GM19397 (cell line): Measurements from ENCODE around the gene WNT4.

ENCODE experiments used
- ATAC-seq: cut with Tn5 transposase; IDR thresholded peaks from one replicate; pipeline ENCODE4 v1.9.1; 2021; ENCODE audit warnings: mild to moderate bottlenecking, moderate library complexity; ENCODE audit not compliant: unreplicated experiment

Gene WNT4

GRCh38 chr1:22164841-22165808, 22.2 kb upstream of the WNT4 start:
- ATAC-seq: no peak

DNA sequence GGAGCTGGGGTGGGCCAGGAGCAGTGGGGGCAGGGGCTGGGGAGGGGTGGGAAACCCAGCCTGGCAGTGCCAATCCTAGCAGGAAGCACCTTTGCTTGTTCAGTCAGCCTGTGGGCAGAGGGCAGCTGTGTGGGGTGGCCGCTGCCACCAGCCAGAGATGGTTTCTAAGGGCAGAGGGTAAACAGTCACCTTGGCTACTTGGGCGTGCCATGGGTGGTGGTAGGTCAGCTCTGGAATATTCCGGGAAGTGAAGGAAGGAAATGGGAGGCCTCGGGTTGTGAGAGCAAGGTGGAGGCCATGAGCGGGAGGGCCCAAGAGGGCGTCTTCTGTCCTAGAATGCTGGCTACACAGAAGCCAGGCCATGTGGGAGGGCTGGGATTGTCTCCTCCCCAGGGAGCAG, 20.7 kb upstream of the WNT4 start:
- no peak for ATAC-seq

GRCh38 chr1:22163137-22163536, 20.2 kb upstream of the WNT4 start:
- ATAC-seq: no peak

DNA sequence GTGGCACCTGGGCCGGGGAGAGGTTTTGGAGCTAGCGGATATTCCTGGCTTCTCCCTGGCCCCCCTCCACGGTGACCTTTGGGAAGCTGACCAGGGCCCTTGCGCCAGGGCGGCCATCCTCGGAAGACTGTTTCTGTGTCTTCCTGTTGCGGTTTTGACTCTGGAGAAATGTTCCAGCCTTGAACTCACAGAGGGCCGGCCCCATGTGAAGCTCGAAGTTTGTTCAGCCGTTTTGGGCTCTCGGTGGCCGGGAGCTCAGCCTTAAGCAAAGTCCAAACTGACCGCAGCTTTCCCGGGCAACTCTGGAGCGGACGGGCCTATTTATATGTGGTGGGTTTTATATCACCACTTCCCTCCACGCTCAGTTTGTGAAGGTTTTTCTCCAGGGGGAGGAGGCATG, 17.0 kb upstream of the WNT4 start:
- no peak for ATAC-seq

- no peak for ATAC-seq
These were observed 15.8 kb upstream of the WNT4 start for GRCh38 chr1:22158654-22159053.

- no peak for ATAC-seq
These were observed 14.6 kb upstream of the WNT4 start for GRCh38 chr1:22157359-22157966.

- ATAC-seq: no peak
These were observed 12.6 kb upstream of the WNT4 start for GRCh38 chr1:22155517-22155916.

DNA sequence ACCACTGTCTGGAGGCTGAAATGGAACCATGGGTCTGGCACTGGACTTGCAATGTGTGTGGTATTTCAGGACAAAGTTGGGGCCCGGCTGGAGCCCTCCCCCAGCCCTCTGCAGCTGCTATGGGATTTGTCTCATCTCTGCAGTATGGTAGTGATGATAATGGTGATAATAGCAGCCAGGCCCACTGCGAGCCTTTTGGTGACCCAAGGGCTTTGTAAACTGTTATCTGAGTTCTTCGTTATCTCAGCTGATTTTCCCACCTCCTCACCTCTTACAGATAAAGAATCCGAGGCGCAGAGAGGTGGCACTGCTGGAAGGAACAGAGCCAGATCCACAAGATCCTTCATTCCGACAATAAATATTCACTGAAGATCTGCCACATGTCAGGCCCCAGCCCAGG, 11.7 kb upstream of the WNT4 start:
- no peak for ATAC-seq

DNA sequence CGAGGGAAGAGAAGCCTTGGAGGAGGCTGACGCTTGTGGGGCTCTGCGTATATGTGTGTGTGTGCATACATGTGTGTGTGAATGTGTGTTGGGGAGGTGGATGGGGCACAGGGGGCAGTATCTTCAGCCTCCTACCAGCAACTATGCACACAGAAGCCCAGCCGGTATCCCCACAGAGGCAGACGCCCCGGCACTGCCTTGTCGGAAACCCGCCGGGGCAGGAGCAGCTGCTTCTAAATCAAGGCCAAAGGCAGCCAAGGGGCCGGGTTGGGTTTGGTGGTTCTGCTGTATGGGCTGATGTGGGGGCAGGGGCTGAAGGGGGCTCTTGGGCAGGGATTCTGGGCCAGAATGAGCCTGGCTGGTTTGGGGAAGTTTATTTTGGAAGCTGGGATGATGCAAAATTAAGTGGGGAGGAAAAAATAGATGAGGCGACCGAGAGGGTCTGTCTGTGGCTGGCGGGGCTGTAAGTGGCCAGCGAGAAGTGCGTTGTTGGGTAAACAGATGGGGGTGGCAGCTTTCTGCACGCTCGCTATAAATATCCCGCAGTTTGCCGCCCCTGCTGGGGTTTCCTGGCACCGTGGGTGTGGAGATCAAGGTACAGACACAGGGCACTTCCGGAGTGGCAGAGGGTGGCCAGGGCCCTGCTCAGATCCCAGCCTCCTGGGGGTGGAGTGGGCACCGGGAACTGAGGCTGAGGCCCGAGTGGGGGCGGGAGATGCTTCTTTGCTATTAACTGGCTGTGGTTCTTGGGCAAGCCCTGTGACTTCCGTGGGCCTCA, 11.0 kb upstream of the WNT4 start:
- no peak for ATAC-seq

- no peak for ATAC-seq
These were observed 8.0 kb upstream of the WNT4 start for GRCh38 chr1:22150923-22151322.

DNA sequence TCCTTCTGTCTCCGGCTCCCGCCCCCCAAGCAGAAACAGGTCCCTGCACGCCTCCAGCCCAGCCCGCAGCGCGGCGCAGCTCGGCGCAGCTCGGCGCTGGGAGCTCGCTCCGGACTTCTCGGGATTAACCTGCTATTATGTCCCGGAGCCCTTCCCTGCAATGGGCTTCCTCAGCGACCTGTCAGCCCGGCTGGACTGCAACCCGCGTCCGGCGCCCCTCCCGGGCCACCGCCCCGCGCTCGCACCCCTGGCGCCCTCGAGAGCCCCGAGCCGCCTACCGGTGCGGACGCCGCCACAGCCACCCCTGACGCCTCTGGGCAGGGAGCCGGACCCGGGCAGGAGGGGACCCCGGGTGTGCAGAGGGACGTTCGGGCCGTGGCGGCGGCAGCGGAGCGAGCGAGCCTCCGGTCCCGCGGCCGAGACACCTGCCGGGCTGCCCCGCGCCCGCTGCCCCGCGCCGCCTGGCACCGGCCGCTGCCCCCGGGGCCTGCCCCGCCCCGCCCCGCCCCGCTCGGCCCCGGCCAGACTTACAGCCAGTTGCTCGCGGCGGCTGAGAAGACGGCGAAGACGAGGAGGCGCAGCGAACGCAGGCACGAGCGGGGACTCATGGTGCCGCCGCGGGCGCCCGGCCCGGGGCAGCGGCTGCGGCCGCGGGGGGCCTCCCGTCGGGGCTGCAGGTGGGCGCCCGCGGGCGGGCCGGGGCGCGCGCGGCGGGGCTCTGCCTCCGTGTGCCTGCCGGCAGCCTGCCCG, 407 bp downstream of the WNT4 start:
- no peak for ATAC-seq

DNA sequence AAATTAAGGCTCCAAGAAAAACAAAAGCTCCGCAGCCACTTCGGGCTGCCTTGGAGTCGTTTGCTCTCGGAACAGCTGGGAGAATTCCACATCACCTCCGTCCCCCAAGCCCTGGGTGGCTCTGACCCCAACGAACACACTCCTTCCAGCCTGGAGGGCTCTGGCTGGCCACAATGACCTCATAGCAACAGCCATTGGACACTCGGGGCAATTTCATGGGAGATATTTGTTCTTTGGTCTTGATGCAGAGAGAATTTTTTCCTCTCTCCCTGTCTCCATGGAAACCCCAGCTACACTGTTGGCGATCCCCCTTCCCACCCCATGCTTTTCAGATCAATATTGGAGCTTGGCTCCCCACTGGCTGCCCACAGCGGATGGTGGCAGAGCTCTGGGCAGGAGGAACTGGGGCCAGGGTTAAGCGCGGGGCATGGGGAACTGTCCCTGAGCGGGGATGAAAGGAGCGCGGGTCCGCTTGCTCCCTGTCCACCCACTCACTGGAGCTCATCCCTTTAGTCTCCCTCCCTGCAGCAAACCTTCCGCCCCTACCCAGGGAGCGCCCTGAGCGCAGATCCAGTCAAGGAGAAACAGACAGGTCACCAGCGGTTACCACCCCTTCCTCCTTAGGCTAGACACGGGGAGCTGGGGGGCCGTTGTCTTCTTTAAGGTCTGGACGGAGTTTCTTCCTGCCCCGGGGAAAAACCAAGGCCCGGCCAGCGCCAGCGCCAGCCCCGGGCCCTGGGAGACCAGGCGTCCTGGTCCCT, 1.2 kb downstream of the WNT4 start:
- no peak for ATAC-seq

GRCh38 chr1:22140694-22141093, 2.2 kb downstream of the WNT4 start:
- ATAC-seq: no peak

DNA sequence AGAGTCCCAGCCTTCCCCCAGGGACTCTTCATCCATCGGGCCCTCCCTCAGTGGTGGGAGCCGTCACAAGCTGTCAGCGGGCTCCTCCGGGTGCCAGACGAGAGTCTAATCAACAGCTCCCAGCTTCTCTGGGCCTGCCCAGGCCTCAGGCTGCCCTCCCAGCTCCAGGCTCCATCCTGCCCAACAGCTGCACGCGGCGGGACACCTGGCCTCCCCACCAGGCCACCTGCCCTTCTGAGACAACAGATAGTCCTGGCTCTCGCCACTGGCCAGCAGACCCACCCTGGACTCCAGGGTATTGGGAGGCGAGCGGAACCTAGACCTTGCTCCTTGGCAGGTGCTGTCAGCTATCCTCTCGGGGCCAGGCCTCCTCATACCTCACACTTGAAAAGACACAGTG, 3.1 kb downstream of the WNT4 start:
- no peak for ATAC-seq

- ATAC-seq: no peak
These were observed 3.8 kb downstream of the WNT4 start for GRCh38 chr1:22139066-22139594.

GRCh38 chr1:22137004-22137720, 5.7 kb downstream of the WNT4 start:
- no peak for ATAC-seq

DNA sequence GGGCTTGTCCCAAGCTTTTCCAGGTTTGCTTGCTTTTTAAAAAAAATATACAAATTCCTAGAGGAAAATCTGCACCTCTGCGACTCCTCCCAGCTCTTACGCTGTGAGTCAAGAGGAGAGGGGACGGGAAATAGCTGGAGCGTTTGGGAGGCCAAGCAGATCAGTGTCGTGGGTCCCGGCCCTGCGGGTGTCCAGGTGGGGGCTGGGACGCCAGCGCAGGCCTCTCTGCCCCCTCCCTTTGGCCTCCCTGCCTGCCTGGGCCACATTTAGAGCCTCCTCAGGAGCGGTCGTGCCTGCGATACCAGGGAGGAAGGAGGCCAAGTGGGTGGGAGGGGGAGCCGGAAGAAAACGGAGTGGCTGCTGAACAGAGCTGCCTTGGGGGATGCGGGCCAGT, 9.0 kb downstream of the WNT4 start:
- ATAC-seq: no peak

- ATAC-seq: no peak
These were observed 9.5 kb downstream of the WNT4 start for GRCh38 chr1:22133247-22133930.
